GM12878 (cell line): ENCODE data around the gene PRPF40B. TPM values are rescaled to one million over a fixed set of nuclear protein-coding genes. Genes with fewer than 3 reads are reported as not detected.

Experiments
- BACH1 ChIP-seq: fragments of 450-650 bp; IDR thresholded peaks from 2 replicates; pipeline ENCODE4 v1.6.1; 2017; ENCODE audit warnings: mild to moderate bottlenecking, borderline replicate concordance
- BHLHE40 ChIP-seq, 2 experiments: fragments of 450-650 bp in 1 of 2; IDR thresholded peaks; 2 replicates each; pipeline ENCODE4 v1.6.1; 2011 to 2017; ENCODE audit warnings: low read depth in 2 of 2, borderline replicate concordance in 1 of 2, improper control_type of control experiment in 1 of 2, low read length in 1 of 2, mild to moderate bottlenecking in 1 of 2
- CBFB ChIP-seq: IDR thresholded peaks from 2 replicates; pipeline ENCODE4 v1.6.1; 2016; ENCODE audit warnings: antibody characterized with exemption, low read depth
- CHD1 ChIP-seq: IDR thresholded peaks from 2 replicates; pipeline ENCODE4 v1.6.1; 2012; ENCODE audit warnings: low read depth, low read length, improper control_type of control experiment
- HCFC1 ChIP-seq: fragments of 150-350 bp; IDR thresholded peaks from 2 replicates; pipeline ENCODE4 v1.6.1; 2014; ENCODE audit warnings: low read length
- HDGF ChIP-seq: fragments of 450-650 bp; IDR thresholded peaks from 2 replicates; pipeline ENCODE4 v1.6.1; 2016; ENCODE audit warnings: antibody characterized with exemption
- NFIC ChIP-seq: IDR thresholded peaks from 2 replicates; pipeline ENCODE4 v1.6.1; 2012; ENCODE audit warnings: low read depth, mild to moderate bottlenecking, inconsistent platforms, low read length, moderate library complexity
- NFYA ChIP-seq: IDR thresholded peaks from 2 replicates; pipeline ENCODE4 v1.6.1; 2011; ENCODE audit warnings: low read depth, mild to moderate bottlenecking, low read length, improper control_type of control experiment, borderline replicate concordance
- NR2F1 ChIP-seq: fragments of 450-650 bp; conservative IDR thresholded peaks from 2 replicates; pipeline ENCODE4 v1.6.1; 2017; ENCODE audit warnings: mild to moderate bottlenecking
- PAX8 ChIP-seq: fragments of 450-650 bp; IDR thresholded peaks from 2 replicates; pipeline ENCODE4 v1.6.1; 2017; ENCODE audit warnings: mild to moderate bottlenecking, moderate library complexity
- RB1 ChIP-seq: fragments of 450-650 bp; formaldehyde crosslinking; IDR thresholded peaks from 2 replicates; pipeline ENCODE4 v1.6.1; 2017; ENCODE audit warnings: mild to moderate bottlenecking, borderline replicate concordance
- RCOR1 ChIP-seq: conservative IDR thresholded peaks from 2 replicates; pipeline ENCODE4 v1.6.1; 2012; ENCODE audit warnings: low read depth, low read length, improper control_type of control experiment
- RELA ChIP-seq: fragments of 450-650 bp; IDR thresholded peaks from 2 replicates; pipeline ENCODE4 v1.8.0; 2014; ENCODE audit warnings: borderline replicate concordance; ENCODE audit not compliant: partially characterized antibody
- RELB ChIP-seq: fragments of 450-650 bp; IDR thresholded peaks from 2 replicates; pipeline ENCODE4 v1.6.1; 2017; ENCODE audit warnings: low read depth, mild to moderate bottlenecking, moderate library complexity
- TARDBP ChIP-seq: IDR thresholded peaks from 2 replicates; pipeline ENCODE4 v1.6.1; 2016; ENCODE audit warnings: borderline replicate concordance
- YY1 ChIP-seq: IDR thresholded peaks from 2 replicates; pipeline ENCODE4 v1.6.1; 2011; ENCODE audit warnings: low read depth, mild to moderate bottlenecking, low read length
- ZBTB4 ChIP-seq: fragments of 450-650 bp; formaldehyde crosslinking; IDR thresholded peaks from 2 replicates; pipeline ENCODE4 v1.4.0; 2022; ENCODE audit warnings: mild to moderate bottlenecking, moderate library complexity
- polyA plus RNA-seq, 11 experiments: library from polyadenylated mRNA; depleted of rRNA in 4 of 11; unstranded in 6 of 11; stranded (reverse) in 5 of 11; fragments of >200 nt; fragmentation: Nextera tagmentation in 4 of 11; fragmentation: Illumina TruSeq in 1 of 11; extraction: Ambion mirVana in 4 of 11; extraction: Trizol in 1 of 11; gene quantifications; 1 replicate in 1 of 11; 2 replicates in 10 of 11; pipeline versions ENCODE4 v1.2.1 to v1.2.3, GENCODE V29; 2011 to 2016; ENCODE audit warnings: inconsistent platforms in 2 of 11, missing spikeins in 2 of 11, low read depth in 1 of 11
- total RNA-seq, 4 experiments: library from RNA; depleted of rRNA in 3 of 4; stranded (reverse); fragments of >200 nt in 3 of 4; fragmentation: Illumina TruSeq in 1 of 4; extraction: Trizol in 1 of 4; gene quantifications; 2 replicates each; pipeline versions ENCODE4 v1.2.1 to v1.2.3, GENCODE V29; 2013 to 2021
- TF ChIP-seq, protein P1 (sequence below): IDR thresholded peaks from 2 replicates; pipeline ENCODE4 v1.6.1; 2012; ENCODE audit warnings: improper control_type of control experiment, low read depth, low read length; ENCODE audit not compliant: insufficient replicate concordance
- TF ChIP-seq, protein P2 (sequence below): IDR thresholded peaks from 2 replicates; pipeline ENCODE4 v1.6.1; 2012; ENCODE audit warnings: low read length, inconsistent platforms

PRPF40B gene
- total and polyA plus RNA-seq, 10 of the 15 experiments (the other 5 are each of a cell fraction or from before 2014, with no cell fraction given) = 0.31 to 17.9 (median 7.3) TPM

DNA sequence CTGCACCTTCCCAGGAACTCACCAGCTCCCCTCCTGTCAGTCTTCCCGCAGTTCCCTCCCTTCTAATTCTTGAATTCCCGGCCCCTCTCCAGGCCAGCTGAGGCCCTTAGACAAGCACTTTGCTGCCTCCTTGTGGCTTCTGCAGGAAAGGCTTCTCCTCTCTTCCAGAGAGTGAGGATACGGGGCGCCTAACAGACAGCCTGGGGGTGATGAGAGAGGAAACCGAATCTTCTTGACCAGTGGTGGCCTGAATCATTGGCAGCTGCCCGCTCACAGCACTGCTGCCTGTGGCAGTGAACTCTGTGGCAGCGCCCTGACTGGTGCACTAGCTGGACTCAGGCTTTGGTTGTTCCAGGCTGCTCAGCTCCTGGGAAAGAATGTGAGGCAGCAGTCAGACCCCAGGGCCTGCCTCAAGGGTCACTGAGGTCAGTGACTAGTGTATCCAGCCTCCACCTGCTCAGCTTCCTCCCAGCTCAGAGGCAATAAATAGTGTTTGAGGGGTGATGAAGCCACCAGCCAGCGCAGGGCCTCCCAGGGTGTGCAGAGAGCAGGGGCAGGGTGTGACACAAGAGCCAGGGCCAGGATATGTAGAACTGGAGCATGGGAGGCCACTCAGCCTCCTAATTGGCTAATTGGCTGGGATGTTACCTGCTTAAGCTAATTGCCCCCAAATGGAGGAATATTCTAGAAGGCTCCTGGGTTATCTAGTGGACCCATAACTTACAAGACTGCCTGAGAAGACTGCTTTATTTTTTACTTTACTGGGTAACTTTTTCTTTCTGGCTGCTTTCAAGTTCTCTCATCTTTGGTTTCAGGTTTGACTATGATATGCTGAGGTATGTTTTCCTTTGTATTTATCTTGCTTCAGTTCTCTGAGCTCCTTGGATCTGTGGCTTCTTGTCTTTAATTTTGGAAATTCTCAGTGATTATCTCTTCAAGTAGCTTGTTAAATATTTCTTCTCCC lies 42.5 kb upstream of the PRPF40B start (continued):
- TF ChIP-seq RELB = no peak
- no peak for TF ChIP-seq NFIC
- no peak for TF ChIP-seq CBFB
- no peak for TF ChIP-seq TARDBP
- no peak for TF ChIP-seq BHLHE40 (IDR thresholded peaks at IDR 0.05; ENCODE audit: borderline replicate concordance in 1 of 2, low read depth in 2 of 2, low read length in 1 of 2)
- TF ChIP-seq PAX8 = no peak
- no peak for TF ChIP-seq BACH1
- no peak for TF ChIP-seq NR2F1
- TF ChIP-seq ZBTB4 (CRISPR knock-in tag) = no peak
- TF ChIP-seq, protein P1, sequence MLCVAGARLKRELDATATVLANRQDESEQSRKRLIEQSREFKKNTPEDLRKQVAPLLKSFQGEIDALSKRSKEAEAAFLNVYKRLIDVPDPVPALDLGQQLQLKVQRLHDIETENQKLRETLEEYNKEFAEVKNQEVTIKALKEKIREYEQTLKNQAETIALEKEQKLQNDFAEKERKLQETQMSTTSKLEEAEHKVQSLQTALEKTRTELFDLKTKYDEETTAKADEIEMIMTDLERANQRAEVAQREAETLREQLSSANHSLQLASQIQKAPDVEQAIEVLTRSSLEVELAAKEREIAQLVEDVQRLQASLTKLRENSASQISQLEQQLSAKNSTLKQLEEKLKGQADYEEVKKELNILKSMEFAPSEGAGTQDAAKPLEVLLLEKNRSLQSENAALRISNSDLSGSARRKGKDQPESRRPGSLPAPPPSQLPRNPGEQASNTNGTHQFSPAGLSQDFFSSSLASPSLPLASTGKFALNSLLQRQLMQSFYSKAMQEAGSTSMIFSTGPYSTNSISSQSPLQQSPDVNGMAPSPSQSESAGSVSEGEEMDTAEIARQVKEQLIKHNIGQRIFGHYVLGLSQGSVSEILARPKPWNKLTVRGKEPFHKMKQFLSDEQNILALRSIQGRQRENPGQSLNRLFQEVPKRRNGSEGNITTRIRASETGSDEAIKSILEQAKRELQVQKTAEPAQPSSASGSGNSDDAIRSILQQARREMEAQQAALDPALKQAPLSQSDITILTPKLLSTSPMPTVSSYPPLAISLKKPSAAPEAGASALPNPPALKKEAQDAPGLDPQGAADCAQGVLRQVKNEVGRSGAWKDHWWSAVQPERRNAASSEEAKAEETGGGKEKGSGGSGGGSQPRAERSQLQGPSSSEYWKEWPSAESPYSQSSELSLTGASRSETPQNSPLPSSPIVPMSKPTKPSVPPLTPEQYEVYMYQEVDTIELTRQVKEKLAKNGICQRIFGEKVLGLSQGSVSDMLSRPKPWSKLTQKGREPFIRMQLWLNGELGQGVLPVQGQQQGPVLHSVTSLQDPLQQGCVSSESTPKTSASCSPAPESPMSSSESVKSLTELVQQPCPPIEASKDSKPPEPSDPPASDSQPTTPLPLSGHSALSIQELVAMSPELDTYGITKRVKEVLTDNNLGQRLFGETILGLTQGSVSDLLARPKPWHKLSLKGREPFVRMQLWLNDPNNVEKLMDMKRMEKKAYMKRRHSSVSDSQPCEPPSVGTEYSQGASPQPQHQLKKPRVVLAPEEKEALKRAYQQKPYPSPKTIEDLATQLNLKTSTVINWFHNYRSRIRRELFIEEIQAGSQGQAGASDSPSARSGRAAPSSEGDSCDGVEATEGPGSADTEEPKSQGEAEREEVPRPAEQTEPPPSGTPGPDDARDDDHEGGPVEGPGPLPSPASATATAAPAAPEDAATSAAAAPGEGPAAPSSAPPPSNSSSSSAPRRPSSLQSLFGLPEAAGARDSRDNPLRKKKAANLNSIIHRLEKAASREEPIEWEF = no peak
- no peak for TF ChIP-seq CHD1
- TF ChIP-seq RB1 = no peak
- peak; percentile 33; the same call in 1 of the 2 replicates for TF ChIP-seq YY1
- no peak for TF ChIP-seq HCFC1
- TF ChIP-seq, protein P2, sequence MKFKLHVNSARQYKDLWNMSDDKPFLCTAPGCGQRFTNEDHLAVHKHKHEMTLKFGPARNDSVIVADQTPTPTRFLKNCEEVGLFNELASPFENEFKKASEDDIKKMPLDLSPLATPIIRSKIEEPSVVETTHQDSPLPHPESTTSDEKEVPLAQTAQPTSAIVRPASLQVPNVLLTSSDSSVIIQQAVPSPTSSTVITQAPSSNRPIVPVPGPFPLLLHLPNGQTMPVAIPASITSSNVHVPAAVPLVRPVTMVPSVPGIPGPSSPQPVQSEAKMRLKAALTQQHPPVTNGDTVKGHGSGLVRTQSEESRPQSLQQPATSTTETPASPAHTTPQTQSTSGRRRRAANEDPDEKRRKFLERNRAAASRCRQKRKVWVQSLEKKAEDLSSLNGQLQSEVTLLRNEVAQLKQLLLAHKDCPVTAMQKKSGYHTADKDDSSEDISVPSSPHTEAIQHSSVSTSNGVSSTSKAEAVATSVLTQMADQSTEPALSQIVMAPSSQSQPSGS = no peak
- TF ChIP-seq HDGF = no peak
- TF ChIP-seq NFYA = no peak
- TF ChIP-seq RCOR1 = no peak
- no peak for TF ChIP-seq RELA
